HEK293 (cell line): ENCODE results near the gene PSMD5.

ENCODE experiments used
- CTCF ChIA-PET: fragments of 350-600 bp; formaldehyde crosslinking; extraction: SDS; loops from one replicate; lab custom pipeline; 2021; ENCODE audit warnings: antibody characterized with exemption; lab: Yijun Ruan, JAX
- POLR2A ChIA-PET: fragments of 300-600 bp; formaldehyde crosslinking; extraction: SDS; loops from one replicate; lab custom pipeline; 2020; ENCODE audit warnings: antibody characterized with exemption, inconsistent platforms; lab: Yijun Ruan, JAX
- H3K27ac ChIP-seq: fragments of 200-500 bp; sonication (Bioruptor generic); 2 replicates; pipeline ENCODE4 v1.5.1; 2014; ENCODE audit warnings: low read depth, low read length, control low read depth, inconsistent platforms; ENCODE audit errors: extremely low read depth
- H3K36me3 ChIP-seq, 2 experiments: fragments of 200-500 bp in 1 of 2; sonication (Bioruptor generic) in 1 of 2; 1 replicate in 1 of 2; 2 replicates in 1 of 2; pipeline ENCODE4 v1.5.1; 2014 to 2017; ENCODE audit warnings: inconsistent platforms in 2 of 2, low read length in 2 of 2; ENCODE audit not compliant: control insufficient read depth in 2 of 2, insufficient read depth in 1 of 2
- H3K4me1 ChIP-seq: fragments of 200-500 bp; sonication (Bioruptor generic); 2 replicates; pipeline ENCODE4 v1.5.1; 2014; ENCODE audit warnings: mild to moderate bottlenecking, low read length, inconsistent platforms; ENCODE audit not compliant: control insufficient read depth, insufficient read depth
- H3K4me3 ChIP-seq: 2 replicates; pipeline ENCODE4 v1.5.1; 2011; ENCODE audit warnings: low read depth, mild to moderate bottlenecking, control low read depth, low read length, moderate library complexity
- H3K9me3 ChIP-seq: fragments of 200-500 bp; sonication (Bioruptor generic); 2 replicates; pipeline ENCODE4 v1.5.1; 2014; ENCODE audit warnings: low read depth, low read length, inconsistent platforms; ENCODE audit not compliant: control insufficient read depth, insufficient read depth
- GLI4 ChIP-seq: fragments of 450-650 bp; formaldehyde crosslinking; IDR thresholded peaks from 2 replicates; pipeline ENCODE4 v1.5.1; 2016; ENCODE audit warnings: missing biosample characterization, missing genetic modification characterization
- KLF8 ChIP-seq: fragments of 450-650 bp; formaldehyde crosslinking; IDR thresholded peaks from 2 replicates; pipeline ENCODE4 v1.5.1; 2016; ENCODE audit warnings: missing biosample characterization, missing genetic modification characterization
- MEIS1 ChIP-seq: sonication (generic); formaldehyde crosslinking; IDR thresholded peaks from 2 replicates; pipeline ENCODE4 v1.8.1; 2022; ENCODE audit warnings: missing genetic modification reagents, mild to moderate bottlenecking, borderline replicate concordance
- WT1 ChIP-seq: fragments of 450-650 bp; formaldehyde crosslinking; IDR thresholded peaks from 2 replicates; pipeline ENCODE4 v1.5.1; 2016; ENCODE audit warnings: missing biosample characterization, missing genetic modification characterization
- YY1 ChIP-seq: fragments of 450-650 bp; formaldehyde crosslinking; IDR thresholded peaks from 2 replicates; pipeline ENCODE4 v1.5.1; 2018; ENCODE audit warnings: missing biosample characterization, missing genetic modification characterization
- ZBTB49 ChIP-seq: fragments of 450-650 bp; formaldehyde crosslinking; IDR thresholded peaks from 2 replicates; pipeline ENCODE4 v1.5.1; 2016; ENCODE audit warnings: missing biosample characterization, missing genetic modification characterization, low read depth
- ZBTB8A ChIP-seq: fragments of 450-650 bp; formaldehyde crosslinking; IDR thresholded peaks from 2 replicates; pipeline ENCODE4 v1.5.1; 2016; ENCODE audit warnings: missing biosample characterization, missing genetic modification characterization
- ZNF10 ChIP-seq: fragments of 450-650 bp; formaldehyde crosslinking; IDR thresholded peaks from 2 replicates; pipeline ENCODE4 v1.5.1; 2017; ENCODE audit warnings: missing biosample characterization, missing genetic modification characterization
- ZNF112 ChIP-seq: fragments of 450-650 bp; formaldehyde crosslinking; IDR thresholded peaks from 2 replicates; pipeline ENCODE4 v1.5.0; 2017; ENCODE audit warnings: missing biosample characterization, missing genetic modification characterization
- ZNF121 ChIP-seq: fragments of 450-650 bp; formaldehyde crosslinking; IDR thresholded peaks from 2 replicates; pipeline ENCODE4 v1.5.1; 2016; ENCODE audit warnings: missing biosample characterization, missing genetic modification characterization
- ZNF148 ChIP-seq: fragments of 450-650 bp; formaldehyde crosslinking; IDR thresholded peaks from 2 replicates; pipeline ENCODE4 v1.5.0; 2017; ENCODE audit warnings: missing biosample characterization, missing genetic modification characterization, borderline replicate concordance
- ZNF2 ChIP-seq: fragments of 450-650 bp; formaldehyde crosslinking; IDR thresholded peaks from 2 replicates; pipeline ENCODE4 v1.5.1; 2016; ENCODE audit warnings: missing biosample characterization, missing genetic modification characterization
- ZNF214 ChIP-seq: fragments of 450-650 bp; formaldehyde crosslinking; IDR thresholded peaks from 2 replicates; pipeline ENCODE4 v1.5.1; 2017; ENCODE audit warnings: missing biosample characterization, mild to moderate bottlenecking, missing genetic modification characterization, borderline replicate concordance
- ZNF324 ChIP-seq: fragments of 450-650 bp; formaldehyde crosslinking; IDR thresholded peaks from 2 replicates; pipeline ENCODE4 v1.5.1; 2016; ENCODE audit warnings: missing biosample characterization, missing genetic modification characterization
- ZNF350 ChIP-seq: fragments of 450-650 bp; formaldehyde crosslinking; IDR thresholded peaks from 2 replicates; pipeline ENCODE4 v1.5.0; 2017; ENCODE audit warnings: missing biosample characterization, mild to moderate bottlenecking, missing genetic modification characterization
- ZNF501 ChIP-seq: fragments of 450-650 bp; formaldehyde crosslinking; IDR thresholded peaks from 2 replicates; pipeline ENCODE4 v1.5.1; 2016; ENCODE audit warnings: missing biosample characterization, missing genetic modification characterization
- ZNF513 ChIP-seq: fragments of 450-650 bp; IDR thresholded peaks from 2 replicates; pipeline ENCODE4 v1.5.1; 2018; ENCODE audit warnings: missing biosample characterization, missing genetic modification characterization
- ZNF580 ChIP-seq: fragments of 450-650 bp; formaldehyde crosslinking; IDR thresholded peaks from 2 replicates; pipeline ENCODE4 v1.5.1; 2016; ENCODE audit warnings: missing biosample characterization, missing genetic modification characterization
- ZNF596 ChIP-seq: fragments of 450-650 bp; IDR thresholded peaks from 2 replicates; pipeline ENCODE4 v1.5.0; 2018; ENCODE audit warnings: missing biosample characterization, mild to moderate bottlenecking, missing genetic modification characterization, moderate library complexity
- ZNF677 ChIP-seq: fragments of 450-650 bp; IDR thresholded peaks from 2 replicates; pipeline ENCODE4 v1.5.0; 2018; ENCODE audit warnings: missing biosample characterization, mild to moderate bottlenecking, missing genetic modification characterization, moderate library complexity
- ZNF701 ChIP-seq: fragments of 450-650 bp; formaldehyde crosslinking; IDR thresholded peaks from 2 replicates; pipeline ENCODE4 v1.5.1; 2016; ENCODE audit warnings: missing biosample characterization, missing genetic modification characterization
- ZNF776 ChIP-seq: fragments of 450-650 bp; formaldehyde crosslinking; IDR thresholded peaks from 2 replicates; pipeline ENCODE4 v1.5.0; 2017; ENCODE audit warnings: missing biosample characterization, missing genetic modification characterization, borderline replicate concordance
- ZNF777 ChIP-seq: fragments of 450-650 bp; formaldehyde crosslinking; IDR thresholded peaks from 2 replicates; pipeline ENCODE4 v1.5.1; 2017; ENCODE audit warnings: missing biosample characterization, missing genetic modification characterization, borderline replicate concordance
- ZSCAN5A ChIP-seq: fragments of 450-650 bp; formaldehyde crosslinking; IDR thresholded peaks from 2 replicates; pipeline ENCODE4 v1.5.1; 2016; ENCODE audit warnings: missing biosample characterization, missing genetic modification characterization

Gene PSMD5

GRCh38 chr9:120830865-120831264, 11.9 kb downstream of the PSMD5 start:
- H3K9me3 ChIP-seq, result no peaks in the 10 kb centered on the region
- CTCF ChIA-PET, result interaction anchor here (0.6 to 0.8 kb wide), 2 partner anchors 106 to 225 kb away, joined by 4 read pairs; no protein-coding TSS in a partner anchor
- H3K4me1 ChIP-seq, result no peaks in the 10 kb centered on the region
- POLR2A ChIA-PET, result interaction anchor here (0.6 kb wide), 1 partner anchor 212 kb away, joined by 6 read pairs; no protein-coding TSS in a partner anchor
- H3K27ac ChIP-seq, result no peak overlapping the region
- no peaks in the 10 kb centered on the region for H3K36me3 ChIP-seq
- TF ChIP-seq ZSCAN5A (tag by site-specific recombination), result no peak
- peak; percentile 46; the same call in 1 of the 2 replicates for TF ChIP-seq ZNF121 (tag by site-specific recombination)
- H3K4me3 ChIP-seq, result no peak overlapping the region

GRCh38 chr9:120830151-120830550, 12.6 kb downstream of the PSMD5 start:
- H3K4me1 ChIP-seq, result no peaks in the 10 kb centered on the region
- no peak overlapping the region for H3K27ac ChIP-seq
- no peak overlapping the region for H3K4me3 ChIP-seq
- ChIA-PET POLR2A (no interaction called here), CTCF (no interaction called here)
- no peaks in the 10 kb centered on the region for H3K9me3 ChIP-seq
- no peaks in the 10 kb centered on the region for H3K36me3 ChIP-seq
- TF ChIP-seq ZNF501 (tag by site-specific recombination) (no peak), ZNF324 (tag by site-specific recombination) (no peak), ZBTB8A (tag by site-specific recombination) (no peak), ZNF513 (tag by site-specific recombination) (no peak), ZNF677 (tag by site-specific recombination) (no peak), ZNF580 (tag by site-specific recombination) (no peak), ZNF148 (tag by site-specific recombination) (no peak), ZNF10 (tag by site-specific recombination) (no peak), ZNF596 (tag by site-specific recombination) (no peak), MEIS1 (CRISPR knock-in tag) (no peak), GLI4 (tag by site-specific recombination) (no peak), ZNF776 (tag by site-specific recombination) (no peak), ZNF2 (no peak), ZNF701 (tag by site-specific recombination) (no peak)
- TF ChIP-seq, all 188 proteins: peak for 0

GRCh38 chr9:120829650-120830049, 13.1 kb downstream of the PSMD5 start:
- Histone ChIP-seq H3K4me3 (no peak overlapping the region), H3K4me1 (no peaks in the 10 kb centered on the region), H3K27ac (no peak overlapping the region), H3K9me3 (no peaks in the 10 kb centered on the region), H3K36me3 (no peaks in the 10 kb centered on the region)
- ChIA-PET POLR2A (no interaction called here), CTCF (no interaction called here)
- TF ChIP-seq KLF8, result no peak
- TF ChIP-seq ZNF777 (tag by site-specific recombination), result no peak
- no peak for TF ChIP-seq ZNF214 (tag by site-specific recombination)
- no peak for TF ChIP-seq ZBTB49 (tag by site-specific recombination)
- TF ChIP-seq YY1, result no peak
- no peak for TF ChIP-seq ZNF112 (tag by site-specific recombination)
- TF ChIP-seq ZNF350, result no peak
- TF ChIP-seq WT1 (tag by site-specific recombination), result no peak
